Breast epithelium (tissue), 4 donors: ENCODE results near the gene SPN. TPM values are rescaled to one million over a fixed set of nuclear protein-coding genes. Genes with fewer than 3 reads are reported as not detected.
"Not testable (repeated sequence)": the region's sequence is repeated elsewhere in the genome, so short reads cannot be mapped to it uniquely, and the experiment has no call there.

Experiments used
- DNase-seq, 2 donors: peaks; one replicate each; pipeline ENCODE4 v3.0.0-alpha.2; 2019; ENCODE audit warnings: low spot score in 2 of 2
- H3K27ac ChIP-seq, 2 donors: fragments of 200-600 bp; sonication (generic) in 1 of 2; one replicate each; pipeline ENCODE4 v1.5.1; 2016 to 2019; ENCODE audit warnings: mild to moderate bottlenecking in 1 of 2
- H3K27me3 ChIP-seq, 2 donors: fragments of 200-600 bp; sonication (generic) in 1 of 2; one replicate each; pipeline versions ENCODE4 v1.5.1 to v1.6.0; 2017 to 2019; ENCODE audit warnings: control low read depth in 1 of 2, mild to moderate bottlenecking in 1 of 2
- H3K36me3 ChIP-seq: fragments of 200-600 bp; one replicate; pipeline ENCODE4 v1.5.1; 2019
- H3K4me1 ChIP-seq, 2 donors: fragments of 200-600 bp; sonication (generic); one replicate each; pipeline ENCODE4 v1.5.1; 2016 to 2019; ENCODE audit warnings: control low read depth in 1 of 2
- H3K4me3 ChIP-seq, 3 donors: fragments of 200-600 bp; sonication (generic); 1 replicate in 2 of 3; 2 replicates in 1 of 3; pipeline ENCODE4 v1.5.1; 2016 to 2019; ENCODE audit warnings: mild to moderate bottlenecking in 3 of 3, moderate library complexity in 2 of 3
- H3K9me3 ChIP-seq, 2 donors: fragments of 200-600 bp; sonication (generic) in 1 of 2; one replicate each; pipeline ENCODE4 v1.5.1; 2016 to 2019; ENCODE audit warnings: control low read depth in 1 of 2
- CTCF ChIP-seq, 3 donors: fragments of 450-650 bp; IDR thresholded peaks; one replicate each; pipeline ENCODE4 v1.5.1; 2016 to 2017; ENCODE audit warnings: antibody characterized with exemption in 3 of 3, mild to moderate bottlenecking in 3 of 3, moderate library complexity in 3 of 3
- POLR2A ChIP-seq: fragments of 450-650 bp; IDR thresholded peaks from one replicate; pipeline ENCODE4 v1.6.1; 2016; ENCODE audit warnings: antibody characterized with exemption, mild to moderate bottlenecking, moderate library complexity
- POLR2AphosphoS5 ChIP-seq, 3 donors: sonication (generic); formaldehyde crosslinking; IDR thresholded peaks; one replicate each; pipeline ENCODE4 v1.6.1; 2017; ENCODE audit warnings: antibody characterized with exemption in 3 of 3
- intact Hi-C: fragments of 100-400 bp; cut with DNase I; formaldehyde crosslinking; loops from one replicate; pipeline ENCODE4 v1.15.1; 2023; ENCODE audit warnings: low total_unique reads
- total RNA-seq, 3 donors: library from RNA; depleted of rRNA; stranded (reverse); fragments of >200 nt; gene quantifications; one replicate each; pipeline ENCODE4 v1.1.0, GENCODE V29; 2016

The SPN gene
- total RNA-seq, 3 donors from 2014 or later, result 1.4 to 5.1 (median 2.3) TPM

GRCh38 chr16:29686740-29687332 is 23.8 kb downstream of the SPN start:
- Histone ChIP-seq H3K27me3 (no peaks in the 10 kb centered on the region), H3K4me3 (no peak overlapping the region), H3K27ac (no peak overlapping the region), H3K9me3 (no peaks in the 10 kb centered on the region), H3K36me3 (no peaks in the 10 kb centered on the region), H3K4me1 (no peaks in the 10 kb centered on the region)
- TF ChIP-seq POLR2A (no peak), POLR2AphosphoS5 (IDR thresholded peaks at IDR 0.05) (no peak), CTCF (IDR thresholded peaks at IDR 0.05) (no peak)
- intact Hi-C loops, result no loop called here
- no peak for DNase-seq

- intact Hi-C loops, result no loop called here
- no peaks in the 10 kb centered on the region for H3K36me3 ChIP-seq
These were observed 24.7 kb downstream of the SPN start for GRCh38 chr16:29687755-29688154.

GRCh38 chr16:29688172-29688571 is 25.1 kb downstream of the SPN start:
- DNase-seq, result no peak
- H3K4me1 ChIP-seq, result no peaks in the 10 kb centered on the region
- no peak overlapping the region for H3K27ac ChIP-seq
- H3K27me3 ChIP-seq, result no peaks in the 10 kb centered on the region
- no peak overlapping the region for H3K4me3 ChIP-seq
- H3K9me3 ChIP-seq, result no peaks in the 10 kb centered on the region
- no peaks in the 10 kb centered on the region for H3K36me3 ChIP-seq
- intact Hi-C loops, result no loop called here
- no peak for TF ChIP-seq POLR2A

More at GRCh38 chr16:29687755-29688154, 24.7 kb downstream of the SPN start:
- no peak for DNase-seq
- TF ChIP-seq POLR2A (no peak), POLR2AphosphoS5 (IDR thresholded peaks at IDR 0.05) (no peak), CTCF (IDR thresholded peaks at IDR 0.05) (no peak)
- no peaks in the 10 kb centered on the region for H3K27me3 ChIP-seq
- H3K27ac ChIP-seq, result no peak overlapping the region
- no peaks in the 10 kb centered on the region for H3K4me1 ChIP-seq
- H3K9me3 ChIP-seq, result no peaks in the 10 kb centered on the region
- H3K4me3 ChIP-seq, result no peak overlapping the region

- not testable (repeated sequence) for H3K27ac ChIP-seq, H3K4me1 ChIP-seq, H3K36me3 ChIP-seq, H3K9me3 ChIP-seq, H3K4me3 ChIP-seq, H3K27me3 ChIP-seq, DNase-seq
- intact Hi-C loops, result loop anchor here (10.0 kb wide), 1 partner anchor 325 kb away; the partner anchor contains the start of gene DOC2A
These were observed 26.7 kb downstream of the SPN start for GRCh38 chr16:29689490-29690351.

- H3K4me1 ChIP-seq, H3K9me3 ChIP-seq, DNase-seq, H3K27me3 ChIP-seq, H3K36me3 ChIP-seq, H3K4me3 ChIP-seq, H3K27ac ChIP-seq: not testable (repeated sequence)
- intact Hi-C loops, result loop anchor here (10.0 kb wide), 1 partner anchor 322 kb away; the partner anchor contains the start of gene DOC2A
These were observed 29.6 kb downstream of the SPN start for GRCh38 chr16:29692606-29693005.

GRCh38 chr16:29694384-29695195 is 31.5 kb downstream of the SPN start:
- no peaks in the 10 kb centered on the region for H3K36me3 ChIP-seq
- TF ChIP-seq POLR2A, result no peak
- no peak for TF ChIP-seq CTCF (IDR thresholded peaks at IDR 0.05)
- TF ChIP-seq POLR2AphosphoS5 (IDR thresholded peaks at IDR 0.05), result no peak
- no peak overlapping the region for H3K4me3 ChIP-seq
- no peaks in the 10 kb centered on the region for H3K4me1 ChIP-seq
- no peak for DNase-seq
- no peaks in the 10 kb centered on the region for H3K27me3 ChIP-seq
- H3K9me3 ChIP-seq, result no peaks in the 10 kb centered on the region
- no peak overlapping the region for H3K27ac ChIP-seq
- intact Hi-C loops, result loop anchor here (10.0 kb wide), 1 partner anchor 320 kb away; the partner anchor contains the start of gene DOC2A

- not testable (repeated sequence) for H3K36me3 ChIP-seq, H3K4me3 ChIP-seq, H3K9me3 ChIP-seq, H3K27me3 ChIP-seq, DNase-seq, H3K4me1 ChIP-seq, H3K27ac ChIP-seq
- intact Hi-C loops, result loop anchor here (10.0 kb wide), 1 partner anchor 319 kb away; the partner anchor contains the start of gene DOC2A
These were observed 32.6 kb downstream of the SPN start for GRCh38 chr16:29695675-29696074.
